Amniotic stem cell (primary cell): Measurements from ENCODE around the gene PCOLCE2.
"Not testable (repeated sequence)": the region's sequence is repeated elsewhere in the genome, so short reads cannot be mapped to it uniquely, and the experiment has no call there.

ENCODE experiments used
- DNase-seq: peaks from one replicate; lab custom pipeline; 2025; lab: John Stamatoyannopoulos, UW

Gene PCOLCE2

GRCh38 chr3:142898346-142899213 lies 9.7 kb upstream of the PCOLCE2 start:
- no peak for DNase-seq

- no peak for DNase-seq
These were observed 8.9 kb upstream of the PCOLCE2 start for GRCh38 chr3:142897807-142898206.

- DNase-seq, result no peak
These were observed 8.1 kb upstream of the PCOLCE2 start for GRCh38 chr3:142896996-142897395.

- no peak for DNase-seq
These were observed 7.4 kb upstream of the PCOLCE2 start for GRCh38 chr3:142896201-142896755.

- DNase-seq, result no peak
These were observed 5.6 kb upstream of the PCOLCE2 start for GRCh38 chr3:142894493-142894892.

- no peak for DNase-seq
These were observed 3.8 kb upstream of the PCOLCE2 start for GRCh38 chr3:142892714-142893113.

GRCh38 chr3:142890592-142890991 lies 1.7 kb upstream of the PCOLCE2 start:
- DNase-seq, result no peak

- no peak for DNase-seq
These were observed 530 bp upstream of the PCOLCE2 start for GRCh38 chr3:142889212-142890014.

GRCh38 chr3:142888099-142888480 lies 793 bp downstream of the PCOLCE2 start:
- no peak for DNase-seq

GRCh38 chr3:142886940-142887339 lies 1.9 kb downstream of the PCOLCE2 start:
- no peak for DNase-seq

- DNase-seq, result no peak
These were observed 2.9 kb downstream of the PCOLCE2 start for GRCh38 chr3:142886021-142886420.

- DNase-seq, result no peak
These were observed 4.4 kb downstream of the PCOLCE2 start for GRCh38 chr3:142884531-142884930.

- not testable (repeated sequence) for DNase-seq
These were observed 5.3 kb downstream of the PCOLCE2 start for GRCh38 chr3:142883534-142883933.

GRCh38 chr3:142881445-142882224 lies 7.2 kb downstream of the PCOLCE2 start:
- DNase-seq, result no peak

- no peak for DNase-seq
These were observed 10.1 kb downstream of the PCOLCE2 start for GRCh38 chr3:142878649-142879300.

GRCh38 chr3:142876417-142876816 lies 12.5 kb downstream of the PCOLCE2 start:
- DNase-seq, result no peak

- no peak for DNase-seq
These were observed 13.2 kb downstream of the PCOLCE2 start for GRCh38 chr3:142875583-142876207.

GRCh38 chr3:142875099-142875498 lies 13.8 kb downstream of the PCOLCE2 start:
- no peak for DNase-seq

GRCh38 chr3:142868382-142868781 lies 20.5 kb downstream of the PCOLCE2 start:
- DNase-seq, result not testable (repeated sequence)

- DNase-seq, result no peak
These were observed 21.8 kb downstream of the PCOLCE2 start for GRCh38 chr3:142866841-142867631.
